ENCODE data around the gene CNTN1. TPM values are rescaled to one million over a fixed set of nuclear protein-coding genes. Genes with fewer than 3 reads are reported as not detected.

Gene CNTN1
- total and polyA plus RNA-seq, 2 of the 8 experiments (the other 6 are each of a cell fraction or from before 2014, with no cell fraction given), result 7.2 to 21.8 TPM

- no peak for TF ChIP-seq KDM1A (IDR thresholded peaks at IDR 0.05; ENCODE audit: borderline replicate concordance, low read length)
- TF ChIP-seq SIX5 (IDR thresholded peaks at IDR 0.05; ENCODE audit: low read depth, low read length), result no peak
- TF ChIP-seq CTCF (IDR thresholded peaks at IDR 0.05; ENCODE audit: control extremely low read depth in 1 of 3, insufficient read depth in 1 of 3, low read depth in 1 of 3, low read length in 3 of 3), result no peak
- TF ChIP-seq CEBPB (IDR thresholded peaks at IDR 0.05; ENCODE audit: low read depth, low read length), result no peak
These were observed 7.3 kb upstream of the CNTN1 start (continued) for GRCh38 chr12:40684986-40685385.

Data from H1 (cell line).